ENCODE measurements around the gene SPOCK3. TPM values are rescaled to one million over a fixed set of nuclear protein-coding genes. Genes with fewer than 3 reads are reported as not detected.

Gene SPOCK3
- total and polyA plus RNA-seq, 4 donors, result 0.08 to 0.42 (median 0.24) TPM

GRCh38 chr4:166924424-166924823, 309.9 kb downstream of the SPOCK3 start:
- Histone ChIP-seq H3K9me3 (ENCODE audit: control insufficient read depth in 4 of 4, low read length in 3 of 4) (no peaks in the 10 kb centered on the region), H3K9ac (ENCODE audit: low read depth in 1 of 2, low read length in 2 of 2) (no peak overlapping the region), H3K36me3 (ENCODE audit: control insufficient read depth in 4 of 4, insufficient read depth in 3 of 4, low read depth in 1 of 4, low read length in 3 of 4) (no peaks in the 10 kb centered on the region), H3K4me1 (ENCODE audit: control insufficient read depth in 4 of 4, insufficient read depth in 4 of 4, low read length in 3 of 4) (no peaks in the 10 kb centered on the region), H3K27me3 (ENCODE audit: control insufficient read depth in 4 of 4, insufficient read depth in 4 of 4, low read length in 3 of 4) (peaks cover 0 to 4% (median 0%) of the 10 kb centered on the region in 4 donors), H3K4me3 (ENCODE audit: low read depth in 1 of 3, low read length in 3 of 3) (no peak overlapping the region), H3K27ac (ENCODE audit: low read depth in 1 of 2, low read length in 2 of 2) (no peak overlapping the region)
- WGBS, result 59% methylated on average over 3 of the region's 3 CpGs
- TF ChIP-seq HNF4G (IDR thresholded peaks at IDR 0.05) (no peak), SP1 (IDR thresholded peaks at IDR 0.05) (no peak), RAD21 (IDR thresholded peaks at IDR 0.05) (no peak), JUND (IDR thresholded peaks at IDR 0.05) (no peak)
- no peak for DNase-seq (ENCODE audit: low spot score)

GRCh38 chr4:166913926-166914325, 320.4 kb downstream of the SPOCK3 start:
- Histone ChIP-seq H3K9me3 (ENCODE audit: control insufficient read depth in 4 of 4, low read length in 3 of 4) (no peaks in the 10 kb centered on the region), H3K36me3 (ENCODE audit: control insufficient read depth in 4 of 4, insufficient read depth in 3 of 4, low read depth in 1 of 4, low read length in 3 of 4) (no peaks in the 10 kb centered on the region), H3K4me3 (ENCODE audit: low read depth in 1 of 3, low read length in 3 of 3) (no peak overlapping the region), H3K27me3 (ENCODE audit: control insufficient read depth in 4 of 4, insufficient read depth in 4 of 4, low read length in 3 of 4) (no peaks in the 10 kb centered on the region), H3K9ac (ENCODE audit: low read depth in 1 of 2, low read length in 2 of 2) (no peak overlapping the region), H3K27ac (ENCODE audit: low read depth in 1 of 2, low read length in 2 of 2) (no peak overlapping the region), H3K4me1 (ENCODE audit: control insufficient read depth in 4 of 4, insufficient read depth in 4 of 4, low read length in 3 of 4) (no peaks in the 10 kb centered on the region)
- TF ChIP-seq ATF3 (IDR thresholded peaks at IDR 0.05) (no peak), REST (IDR thresholded peaks at IDR 0.05) (no peak), GABPA (IDR thresholded peaks at IDR 0.05 in 1 of 2, conservative IDR thresholded peaks at IDR 0.05 in 1 of 2) (no peak), RXRA (IDR thresholded peaks at IDR 0.05) (no peak), RAD21 (IDR thresholded peaks at IDR 0.05) (no peak), HNF4G (IDR thresholded peaks at IDR 0.05) (no peak), ZBTB33 (IDR thresholded peaks at IDR 0.05) (no peak), SP1 (IDR thresholded peaks at IDR 0.05) (no peak), HNF4A (conservative IDR thresholded peaks at IDR 0.05) (no peak), FOXA2 (IDR thresholded peaks at IDR 0.05) (no peak), JUND (IDR thresholded peaks at IDR 0.05) (no peak), EGR1 (IDR thresholded peaks at IDR 0.05; ENCODE audit: low read depth in 2 of 2) (no peak), CTCF (IDR thresholded peaks at IDR 0.05; ENCODE audit: low read depth, low read length, missing input control) (no peak), YY1 (IDR thresholded peaks at IDR 0.05) (no peak), FOXA1 (IDR thresholded peaks at IDR 0.05) (no peak), TAF1 (conservative IDR thresholded peaks at IDR 0.05) (no peak), MAX (IDR thresholded peaks at IDR 0.05) (no peak), NR2F2 (IDR thresholded peaks at IDR 0.05) (no peak)
- DNase-seq (ENCODE audit: low spot score), result no peak
- 55% methylated on average over 4 of the region's 4 CpGs for WGBS

Measured in liver (tissue), 9 donors.